Fibroblast of mammary gland (primary cell): ENCODE data around the gene AS3MT.
"Not testable (repeated sequence)": the region's sequence is repeated elsewhere in the genome, so short reads cannot be mapped to it uniquely, and the experiment has no call there.

ENCODE experiments used
- DNase-seq: peaks from one replicate; pipeline ENCODE4 v3.0.0-alpha.2; 2010; ENCODE audit warnings: low read depth
- H3K4me3 ChIP-seq: 2 replicates; pipeline ENCODE4 v1.5.1; 2011; ENCODE audit warnings: low read depth, mild to moderate bottlenecking, low read length, moderate library complexity; ENCODE audit not compliant: control insufficient read depth
- TF ChIP-seq, protein P1 (sequence below): conservative IDR thresholded peaks from 2 replicates; pipeline ENCODE4 v1.5.1; 2011; ENCODE audit warnings: low read depth, low read length, inconsistent platforms; ENCODE audit not compliant: control insufficient read depth, insufficient read depth

AS3MT gene

DNA sequence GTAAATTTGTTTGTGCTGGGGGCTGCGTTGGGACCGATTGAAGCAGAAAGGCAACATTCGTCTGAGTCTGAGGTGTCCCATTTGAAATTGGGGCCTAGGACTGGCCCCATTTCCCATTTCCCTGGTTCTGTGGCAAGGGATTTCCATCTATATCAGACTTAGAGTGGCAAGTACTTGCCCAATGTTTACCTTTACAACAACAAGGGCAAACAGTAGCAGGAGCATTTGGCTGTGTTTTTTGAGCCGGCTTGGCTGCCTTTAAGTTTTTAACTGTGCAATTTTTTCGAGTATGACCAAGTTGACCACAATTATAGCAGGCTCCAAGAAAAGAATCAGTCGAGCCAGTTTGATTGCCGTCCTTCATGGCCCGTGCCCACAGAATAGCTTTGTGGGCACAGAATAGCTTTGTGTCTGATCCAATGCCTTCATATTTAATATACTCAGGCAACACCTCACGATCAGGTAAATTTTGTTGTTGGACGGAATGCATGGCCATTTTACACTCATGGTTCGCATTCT is 27.4 kb upstream of the AS3MT start:
- DNase-seq = no peak
- TF ChIP-seq, protein P1, sequence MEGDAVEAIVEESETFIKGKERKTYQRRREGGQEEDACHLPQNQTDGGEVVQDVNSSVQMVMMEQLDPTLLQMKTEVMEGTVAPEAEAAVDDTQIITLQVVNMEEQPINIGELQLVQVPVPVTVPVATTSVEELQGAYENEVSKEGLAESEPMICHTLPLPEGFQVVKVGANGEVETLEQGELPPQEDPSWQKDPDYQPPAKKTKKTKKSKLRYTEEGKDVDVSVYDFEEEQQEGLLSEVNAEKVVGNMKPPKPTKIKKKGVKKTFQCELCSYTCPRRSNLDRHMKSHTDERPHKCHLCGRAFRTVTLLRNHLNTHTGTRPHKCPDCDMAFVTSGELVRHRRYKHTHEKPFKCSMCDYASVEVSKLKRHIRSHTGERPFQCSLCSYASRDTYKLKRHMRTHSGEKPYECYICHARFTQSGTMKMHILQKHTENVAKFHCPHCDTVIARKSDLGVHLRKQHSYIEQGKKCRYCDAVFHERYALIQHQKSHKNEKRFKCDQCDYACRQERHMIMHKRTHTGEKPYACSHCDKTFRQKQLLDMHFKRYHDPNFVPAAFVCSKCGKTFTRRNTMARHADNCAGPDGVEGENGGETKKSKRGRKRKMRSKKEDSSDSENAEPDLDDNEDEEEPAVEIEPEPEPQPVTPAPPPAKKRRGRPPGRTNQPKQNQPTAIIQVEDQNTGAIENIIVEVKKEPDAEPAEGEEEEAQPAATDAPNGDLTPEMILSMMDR = no peak
- no peak overlapping the region for H3K4me3 ChIP-seq

DNA sequence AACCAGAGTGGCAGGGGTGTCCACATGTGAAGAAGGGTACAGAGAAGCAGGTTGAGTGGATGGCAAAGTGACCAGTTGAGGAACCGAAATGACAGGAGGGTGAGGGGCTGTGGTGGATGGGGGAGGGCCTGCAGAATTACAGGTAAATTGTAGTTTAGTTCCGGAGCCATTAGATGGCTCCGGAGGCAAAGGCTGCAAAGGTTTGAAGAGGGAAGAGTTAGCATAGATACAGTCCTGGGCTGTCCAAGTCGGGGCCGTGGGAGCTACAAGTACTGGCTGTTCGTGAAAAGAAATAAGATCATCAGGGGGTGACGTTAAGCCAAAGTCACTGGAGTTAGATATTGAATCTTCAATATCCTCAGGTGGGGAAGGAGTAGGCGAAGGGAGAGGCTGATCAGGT is 26.1 kb upstream of the AS3MT start:
- H3K4me3 ChIP-seq, DNase-seq: not testable (repeated sequence)

GRCh38 chr10:102844190-102844776 is 25.0 kb upstream of the AS3MT start:
- not testable (repeated sequence) for DNase-seq, H3K4me3 ChIP-seq

DNA sequence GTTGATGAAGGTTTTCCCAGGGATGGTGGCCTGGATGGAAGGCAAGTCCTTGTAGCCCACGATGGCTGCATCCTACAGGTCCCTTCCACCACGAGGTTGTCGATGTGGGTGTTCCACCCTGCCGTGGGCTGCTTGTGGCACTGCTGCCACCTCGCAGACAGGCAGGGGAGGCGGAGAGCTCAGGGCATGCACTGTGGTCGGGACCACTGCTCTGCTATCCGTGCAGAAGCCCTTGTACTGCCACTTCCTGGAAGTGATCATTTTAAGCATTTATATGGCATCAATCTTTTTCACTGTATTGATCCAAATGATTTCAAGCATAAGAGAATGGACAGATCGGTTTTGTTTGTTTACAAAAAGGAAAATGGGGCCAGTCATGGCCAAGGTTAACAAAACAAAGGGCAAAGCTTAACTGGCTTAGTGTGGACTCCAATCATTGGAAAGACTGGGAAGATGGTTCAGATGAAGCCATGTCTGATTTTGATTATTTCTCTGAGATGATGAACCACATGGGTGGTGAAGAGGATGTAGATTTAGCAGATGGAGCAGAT is 23.8 kb upstream of the AS3MT start:
- no peak for DNase-seq
- no peak overlapping the region for H3K4me3 ChIP-seq
- TF ChIP-seq, protein P1 = no peak

DNA sequence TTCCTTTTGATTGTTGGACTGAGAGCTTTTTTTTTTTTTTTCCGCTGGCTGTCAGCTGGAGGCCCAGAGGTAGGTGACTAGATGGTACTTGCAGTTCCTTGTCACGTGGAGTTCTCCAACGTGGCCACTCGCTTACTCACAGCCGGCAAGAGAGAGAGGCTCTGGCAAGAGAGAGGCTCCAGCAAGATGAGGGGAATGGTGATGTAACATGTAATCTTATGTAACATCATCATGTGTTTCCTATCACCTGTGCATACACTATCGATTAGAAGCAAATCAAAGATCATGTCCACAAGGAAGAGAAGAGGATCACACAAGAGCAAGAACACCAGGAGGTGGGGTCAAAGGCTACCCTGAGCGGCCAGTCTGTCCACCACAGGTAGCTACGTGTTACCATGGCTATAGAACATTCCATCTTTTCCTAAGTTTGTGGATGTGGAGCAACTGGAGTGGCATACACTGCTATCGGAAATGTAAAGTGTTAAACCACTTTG is 19.2 kb upstream of the AS3MT start:
- no peak overlapping the region for H3K4me3 ChIP-seq
- TF ChIP-seq, protein P1 = no peak
- peak; percentile 39 for DNase-seq

DNA sequence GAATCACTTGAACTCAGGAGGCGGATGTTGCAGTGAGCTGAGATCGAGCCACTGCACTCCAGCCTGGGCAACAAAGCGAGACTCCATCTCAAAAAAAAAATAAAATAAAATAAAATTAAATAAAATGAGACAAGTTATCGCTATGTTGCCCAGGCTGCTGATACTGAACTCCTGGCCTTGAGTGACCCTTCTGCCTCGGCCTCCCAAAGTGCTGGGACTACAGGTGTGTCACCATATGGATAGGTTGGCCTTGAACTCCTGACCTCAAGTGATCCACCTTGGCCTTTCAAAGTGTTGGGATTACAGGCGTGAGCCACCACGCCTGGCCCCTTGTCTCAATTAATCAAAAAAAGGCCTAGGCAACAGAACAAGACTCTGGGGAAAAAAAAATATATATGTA is 16.0 kb upstream of the AS3MT start:
- H3K4me3 ChIP-seq, DNase-seq: not testable (repeated sequence)

DNA sequence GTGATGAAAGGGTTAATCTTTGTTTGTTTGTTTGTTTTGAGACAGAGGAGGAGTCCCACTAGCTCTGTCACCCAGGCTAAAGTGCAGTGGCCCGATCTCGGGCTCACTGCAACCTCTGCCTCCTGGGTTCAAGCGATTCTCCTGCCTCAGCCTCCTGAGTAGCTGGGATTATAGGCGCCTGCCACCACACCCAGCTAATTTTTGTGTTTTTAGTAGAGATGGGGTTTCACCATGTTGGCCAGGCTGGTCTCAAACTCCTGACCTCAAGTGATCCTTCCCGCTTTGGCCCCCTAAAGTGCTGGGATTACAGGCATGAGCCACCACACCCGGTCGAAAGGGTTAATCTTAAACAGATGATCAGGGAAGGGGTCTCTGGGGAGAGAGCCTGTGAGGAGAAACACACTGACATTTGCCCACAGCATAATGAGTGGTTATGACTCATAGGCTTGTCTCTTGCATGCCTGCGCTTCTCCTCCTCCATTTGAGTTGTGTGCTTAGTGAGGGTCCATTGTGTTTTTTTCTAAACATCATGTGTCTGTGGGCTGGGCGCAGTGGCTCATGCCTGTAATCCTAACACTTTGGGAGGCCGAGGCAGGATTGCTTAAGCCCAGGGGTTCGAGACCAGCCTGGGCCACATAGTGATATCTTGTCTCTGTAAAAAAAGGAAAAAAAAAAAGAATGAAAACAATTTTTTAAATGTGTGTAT is 13.4 kb upstream of the AS3MT start:
- DNase-seq = peak; percentile 99

DNA sequence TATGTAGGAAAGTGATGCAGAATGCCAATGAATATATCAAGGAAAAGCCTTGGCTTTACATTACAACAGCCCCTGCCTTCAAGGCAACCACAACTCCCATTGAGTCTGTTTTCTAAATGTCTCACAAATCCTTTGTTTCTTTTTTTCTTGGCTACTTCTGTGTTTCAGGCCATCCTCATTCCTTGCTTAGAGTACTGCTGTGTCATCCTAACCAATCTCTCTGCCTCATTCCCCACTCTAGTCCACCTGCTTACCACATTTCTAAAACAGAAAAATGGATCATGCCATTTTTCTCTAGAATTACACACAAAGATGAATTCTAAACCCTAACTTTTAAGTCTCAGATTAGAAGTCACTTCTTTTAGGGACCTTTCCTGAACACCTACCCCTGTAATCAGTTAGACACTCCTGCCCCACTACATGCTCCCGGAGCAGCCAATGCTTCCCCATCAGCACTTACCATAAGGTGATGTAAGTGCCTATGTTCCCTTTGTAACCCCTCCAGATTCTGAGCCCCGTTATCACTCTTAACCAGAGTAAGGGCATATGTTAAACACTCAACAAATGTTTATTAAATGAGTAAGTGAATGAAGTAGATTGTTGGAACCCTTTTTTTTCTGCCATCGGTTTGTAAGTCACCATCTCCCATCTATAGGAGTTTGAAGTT is 12.4 kb upstream of the AS3MT start:
- TF ChIP-seq, protein P1 = no peak

More for the DNA sequence above, 13.4 kb upstream of the AS3MT start:
- H3K4me3 ChIP-seq = not testable (repeated sequence)

More for the DNA sequence above, 12.4 kb upstream of the AS3MT start:
- DNase-seq = no peak
- no peak overlapping the region for H3K4me3 ChIP-seq
